Activated naive CD4-positive, alpha-beta T cell treated with anti-CD3 and anti-CD28 coated beads for 36 hours (primary cell): ENCODE results near the gene BBS2. TPM values are rescaled to one million over a fixed set of nuclear protein-coding genes. Genes with fewer than 3 reads are reported as not detected.

Experiments used
- CTCF ChIA-PET: fragments of 350-600 bp; sonication (Branson Sonifier 250); formaldehyde crosslinking; loops from one replicate; lab custom pipeline; 2021; ENCODE audit warnings: antibody characterized with exemption; lab: Charles Lee
- DNase-seq: peaks from one replicate; pipeline ENCODE4 v3.0.0-alpha.2; 2020
- H3K27ac Mint-ChIP-seq: one replicate; pipeline ENCODE4 v1.8.0; 2021; ENCODE audit warnings: mild to moderate bottlenecking, mixed read lengths
- H3K27me3 Mint-ChIP-seq: one replicate; pipeline ENCODE4 v1.8.0; 2021; ENCODE audit warnings: low read depth, mixed read lengths
- H3K36me3 Mint-ChIP-seq: one replicate; pipeline ENCODE4 v1.8.0; 2021; ENCODE audit warnings: low read depth, mixed read lengths
- H3K4me1 Mint-ChIP-seq: one replicate; pipeline ENCODE4 v1.8.0; 2021; ENCODE audit warnings: low read depth, mixed read lengths
- H3K4me3 Mint-ChIP-seq: one replicate; pipeline ENCODE4 v1.8.0; 2021; ENCODE audit warnings: mild to moderate bottlenecking, moderate library complexity, mixed read lengths
- H3K9me3 Mint-ChIP-seq: one replicate; pipeline ENCODE4 v1.8.0; 2021; ENCODE audit warnings: mixed read lengths
- intact Hi-C: fragments of 100-400 bp; cut with micrococcal nuclease; formaldehyde crosslinking; loops from one replicate; pipeline ENCODE4 v1.15.1; 2023
- total RNA-seq, 2 experiments: library from RNA; stranded (reverse); gene quantifications; one replicate each; pipeline ENCODE4 v1.2.3, GENCODE V29; 2021

BBS2 gene
- total RNA-seq, 2 experiments from 2014 or later = 18.0 to 19.2 TPM

- CTCF ChIA-PET = interaction anchor here (1.4 to 2.0 kb wide), 2 partner anchors 9 to 12 kb away, joined by 3 to 8 read pairs; no protein-coding TSS in a partner anchor
- intact Hi-C loops = no loop called here
- Mint-ChIP-seq H3K27ac (no peak overlapping the region), H3K9me3 (no peaks in the 10 kb centered on the region), H3K4me3 (no peak overlapping the region), H3K36me3 (peaks cover 46% of the 10 kb centered on the region), H3K4me1 (no peaks in the 10 kb centered on the region), H3K27me3 (no peaks in the 10 kb centered on the region)
- DNase-seq = no peak
Observed at GRCh38 chr16:56468800-56469199, 51.0 kb downstream of the BBS2 start.

- CTCF ChIA-PET = interaction anchor here (0.5 kb wide), 1 partner anchor 265 kb away, joined by 3 read pairs; no protein-coding TSS in a partner anchor
- Mint-ChIP-seq H3K27me3 (no peaks in the 10 kb centered on the region), H3K4me1 (no peaks in the 10 kb centered on the region), H3K9me3 (no peaks in the 10 kb centered on the region), H3K36me3 (peaks cover 39% of the 10 kb centered on the region), H3K27ac (no peak overlapping the region), H3K4me3 (no peak overlapping the region)
- no peak for DNase-seq
- intact Hi-C loops = no loop called here
Observed at GRCh38 chr16:56466344-56466743, 53.5 kb downstream of the BBS2 start.

- no peaks in the 10 kb centered on the region for H3K9me3 Mint-ChIP-seq
- no peaks in the 10 kb centered on the region for H3K27me3 Mint-ChIP-seq
- H3K4me1 Mint-ChIP-seq = no peaks in the 10 kb centered on the region
- no peak overlapping the region for H3K27ac Mint-ChIP-seq
- DNase-seq = no peak
- H3K36me3 Mint-ChIP-seq = peaks cover 37% of the 10 kb centered on the region
- CTCF ChIA-PET = interaction anchor here (0.5 to 0.7 kb wide), 3 partner anchors 32 to 76 kb away, joined by 3 read pairs; no protein-coding TSS in a partner anchor
- intact Hi-C loops = no loop called here
- no peak overlapping the region for H3K4me3 Mint-ChIP-seq
Observed at GRCh38 chr16:56463153-56463552, 56.7 kb downstream of the BBS2 start.

GRCh38 chr16:56462064-56462796 lies 57.6 kb downstream of the BBS2 start:
- intact Hi-C loops = no loop called here
- H3K27me3 Mint-ChIP-seq = no peaks in the 10 kb centered on the region

GRCh38 chr16:56460101-56460500 lies 59.7 kb downstream of the BBS2 start:
- intact Hi-C loops = no loop called here
- no peak overlapping the region for H3K27ac Mint-ChIP-seq
- CTCF ChIA-PET = interaction anchor here (1.1 kb wide), 1 partner anchor 9 kb away, joined by 8 read pairs; no protein-coding TSS in a partner anchor
- H3K27me3 Mint-ChIP-seq = no peaks in the 10 kb centered on the region
- no peak overlapping the region for H3K4me3 Mint-ChIP-seq
- no peaks in the 10 kb centered on the region for H3K9me3 Mint-ChIP-seq
- peaks cover 45% of the 10 kb centered on the region for H3K36me3 Mint-ChIP-seq
- DNase-seq = no peak
- peaks cover 3% of the 10 kb centered on the region for H3K4me1 Mint-ChIP-seq

More at GRCh38 chr16:56462064-56462796, 57.6 kb downstream of the BBS2 start:
- no peak overlapping the region for H3K27ac Mint-ChIP-seq
- no peaks in the 10 kb centered on the region for H3K4me1 Mint-ChIP-seq
- no peaks in the 10 kb centered on the region for H3K9me3 Mint-ChIP-seq
- no peak for DNase-seq
- CTCF ChIA-PET = no interaction called here
- H3K36me3 Mint-ChIP-seq = peaks cover 40% of the 10 kb centered on the region
- no peak overlapping the region for H3K4me3 Mint-ChIP-seq

GRCh38 chr16:56457927-56458470 lies 61.8 kb downstream of the BBS2 start:
- Mint-ChIP-seq H3K4me1 (peaks cover 6% of the 10 kb centered on the region), H3K4me3 (no peak overlapping the region), H3K36me3 (peaks cover 50% of the 10 kb centered on the region), H3K9me3 (no peaks in the 10 kb centered on the region), H3K27me3 (no peaks in the 10 kb centered on the region), H3K27ac (no peak overlapping the region)
- DNase-seq = no peak
- intact Hi-C loops = no loop called here
- CTCF ChIA-PET = no interaction called here

GRCh38 chr16:56451753-56452689 lies 67.8 kb downstream of the BBS2 start:
- Mint-ChIP-seq H3K9me3 (no peaks in the 10 kb centered on the region), H3K36me3 (peaks cover 37% of the 10 kb centered on the region), H3K4me1 (peaks cover 47% of the 10 kb centered on the region), H3K27me3 (no peaks in the 10 kb centered on the region), H3K27ac (peak overlapping the region; percentile 90), H3K4me3 (peak overlapping the region; percentile 93)
- DNase-seq = peak; percentile 9
- CTCF ChIA-PET = interaction anchor here (0.6 to 1.5 kb wide), 6 partner anchors 15 to 334 kb away, joined by 3 to 4 read pairs (median 4); no protein-coding TSS in a partner anchor
- intact Hi-C loops = loop anchor here (1.0 to 2.0 kb wide), 6 partner anchors 28 to 278 kb away; partner anchors contain the start of genes BBS2, MT2A and NUP93

- intact Hi-C loops = loop anchor here (1.0 to 2.0 kb wide), 6 partner anchors 27 to 279 kb away; partner anchors contain the start of genes BBS2, MT2A and NUP93
- CTCF ChIA-PET = interaction anchor here (0.6 to 0.9 kb wide), 4 partner anchors 16 to 205 kb away, joined by 3 to 4 read pairs (median 4); no protein-coding TSS in a partner anchor
- H3K27me3 Mint-ChIP-seq = no peaks in the 10 kb centered on the region
- H3K4me3 Mint-ChIP-seq = peak within 1 kb of the TSS; percentile 93
- peak within 1 kb of the TSS; percentile 90 for H3K27ac Mint-ChIP-seq
- DNase-seq = peak; percentile 96
- H3K36me3 Mint-ChIP-seq = peaks cover 37% of the 10 kb centered on the region
- no peaks in the 10 kb centered on the region for H3K9me3 Mint-ChIP-seq
- H3K4me1 Mint-ChIP-seq = peaks cover 48% of the 10 kb centered on the region
Observed at GRCh38 chr16:56450986-56451752, 68.7 kb downstream of the BBS2 start, which contains the start of the genes NUDT21 and OGFOD1. Gene NUDT21 (minus strand): TSS chr16:56451332. CDS start chr16:56451202, 130 bp downstream. Gene OGFOD1 (plus strand): TSS chr16:56451554. CDS start chr16:56451613, 59 bp downstream.

- peak; percentile 68 for DNase-seq
- intact Hi-C loops = loop anchor here (2.0 kb wide), 2 partner anchors 158 to 252 kb away; partner anchors contain the start of gene MT2A
- H3K36me3 Mint-ChIP-seq = peaks cover 35% of the 10 kb centered on the region
Observed at GRCh38 chr16:56450275-56450985, 69.4 kb downstream of the BBS2 start.

GRCh38 chr16:56448005-56448404 lies 71.8 kb downstream of the BBS2 start:
- CTCF ChIA-PET = no interaction called here
- peaks cover 42% of the 10 kb centered on the region for H3K4me1 Mint-ChIP-seq
- no peaks in the 10 kb centered on the region for H3K27me3 Mint-ChIP-seq

More at GRCh38 chr16:56450275-56450985, 69.4 kb downstream of the BBS2 start:
- peak overlapping the region; percentile 93 for H3K4me3 Mint-ChIP-seq
- H3K27ac Mint-ChIP-seq = peak overlapping the region; percentile 90
- peaks cover 46% of the 10 kb centered on the region for H3K4me1 Mint-ChIP-seq
- CTCF ChIA-PET = interaction anchor here (0.8 kb wide), 1 partner anchor 22 kb away, joined by 3 read pairs; no protein-coding TSS in a partner anchor
- no peaks in the 10 kb centered on the region for H3K9me3 Mint-ChIP-seq
- no peaks in the 10 kb centered on the region for H3K27me3 Mint-ChIP-seq

More at GRCh38 chr16:56448005-56448404, 71.8 kb downstream of the BBS2 start:
- peaks cover 24% of the 10 kb centered on the region for H3K36me3 Mint-ChIP-seq
- H3K4me3 Mint-ChIP-seq = no peak overlapping the region
- intact Hi-C loops = no loop called here
- DNase-seq = no peak
- no peak overlapping the region for H3K27ac Mint-ChIP-seq
- no peaks in the 10 kb centered on the region for H3K9me3 Mint-ChIP-seq
